Fibroblast of villous mesenchyme (primary cell): ENCODE data around the gene ZG16. TPM values are rescaled to one million over a fixed set of nuclear protein-coding genes. Genes with fewer than 3 reads are reported as not detected.
A peak's percentile ranks its signal among the peaks of the same experiment; 100 is the strongest.

Source experiments
- DNase-seq: peaks from one replicate; pipeline ENCODE4 v3.0.0-alpha.2; 2010; ENCODE audit warnings: low read depth
- H3K4me3 ChIP-seq: 2 replicates; pipeline ENCODE4 v1.5.1; 2011; ENCODE audit warnings: low read depth, mild to moderate bottlenecking, low read length
- CTCF ChIP-seq: IDR thresholded peaks from 2 replicates; pipeline ENCODE4 v1.5.1; 2012; ENCODE audit warnings: low read depth, mild to moderate bottlenecking, low read length; ENCODE audit not compliant: insufficient read depth
- total RNA-seq: library from RNA; depleted of rRNA; stranded (reverse); fragments of >200 nt; gene quantifications from 2 replicates; pipeline ENCODE4 v1.2.3, GENCODE V29; 2012

The ZG16 gene
- total RNA-seq, 1 donor: not detected

DNA sequence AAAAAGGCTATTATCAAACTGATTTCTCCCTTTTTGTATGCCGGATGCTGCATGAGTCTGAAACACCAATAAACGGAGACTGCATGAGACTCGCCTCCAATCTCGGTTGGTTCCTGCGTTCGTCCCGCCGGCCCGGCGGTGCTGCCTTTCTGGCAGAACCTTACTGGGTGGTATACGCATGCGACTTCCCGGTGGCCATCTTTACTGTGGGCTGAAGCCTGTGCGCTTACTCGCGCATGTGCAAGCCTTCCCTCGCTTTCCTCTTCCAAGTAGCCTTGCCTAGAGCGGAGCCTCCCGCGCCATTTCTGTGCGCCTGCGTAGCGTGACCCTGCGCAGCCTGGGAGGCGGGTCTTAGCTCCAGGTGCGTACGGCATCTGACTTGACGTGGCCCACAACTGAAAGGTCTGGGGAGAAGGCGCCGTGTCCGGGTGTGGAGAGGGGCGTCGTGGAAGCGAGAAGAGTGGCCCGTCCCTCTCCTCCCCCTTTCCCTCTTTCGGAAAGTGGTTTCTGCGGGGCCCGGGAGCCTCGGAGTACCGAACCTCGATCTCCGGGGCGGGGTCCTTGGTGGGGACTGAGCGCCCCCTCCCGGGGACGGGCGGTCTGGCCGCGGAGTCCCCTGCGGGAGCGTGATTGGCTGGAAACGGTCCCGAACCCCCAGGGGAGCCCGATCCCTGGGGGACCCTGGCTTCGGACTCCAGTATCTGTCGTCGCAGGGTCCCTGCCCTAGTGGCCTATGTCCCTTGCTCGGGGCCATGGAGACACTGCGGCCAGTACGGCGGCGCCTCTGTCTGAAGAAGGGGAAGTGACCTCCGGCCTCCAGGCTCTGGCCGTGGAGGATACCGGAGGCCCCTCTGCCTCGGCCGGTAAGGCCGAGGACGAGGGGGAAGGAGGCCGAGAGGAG is 38.0 kb downstream of the ZG16 start, which contains the start of gene PAGR1:
Gene PAGR1 (plus strand): TSS at position 360 of the 901 bp plus-strand sequence. CDS start 374 bp downstream, at position 734.
- H3K4me3 ChIP-seq: peak within 1 kb of the TSS; percentile 87
- DNase-seq: peak; percentile 100
- TF ChIP-seq CTCF: peak; percentile 88

DNA sequence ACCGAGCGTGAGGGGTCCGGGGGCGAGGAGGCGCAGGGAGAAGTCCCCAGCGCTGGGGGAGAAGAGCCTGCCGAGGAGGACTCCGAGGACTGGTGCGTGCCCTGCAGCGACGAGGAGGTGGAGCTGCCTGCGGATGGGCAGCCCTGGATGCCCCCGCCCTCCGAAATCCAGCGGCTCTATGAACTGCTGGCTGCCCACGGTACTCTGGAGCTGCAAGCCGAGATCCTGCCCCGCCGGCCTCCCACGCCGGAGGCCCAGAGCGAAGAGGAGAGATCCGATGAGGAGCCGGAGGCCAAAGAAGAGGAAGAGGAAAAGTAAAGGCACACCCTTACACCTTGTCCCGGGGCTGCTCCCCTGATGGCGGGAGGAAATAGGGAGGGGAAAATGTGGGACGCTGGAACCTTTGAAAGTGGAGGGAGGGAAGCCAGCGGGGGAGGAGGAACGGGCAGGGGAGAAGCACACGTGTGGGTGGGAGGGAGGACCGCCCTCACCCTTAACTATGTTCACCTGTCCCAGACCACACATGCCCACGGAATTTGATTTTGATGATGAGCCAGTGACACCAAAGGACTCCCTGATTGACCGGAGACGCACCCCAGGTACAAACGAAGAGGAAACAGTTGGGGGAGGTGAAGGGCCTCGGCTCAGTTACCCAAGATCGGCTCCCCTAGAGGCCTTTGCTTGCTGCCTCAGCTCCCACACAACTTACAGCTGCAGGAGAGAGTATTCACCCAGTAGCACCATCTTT is 38.8 kb downstream of the ZG16 start:
- TF ChIP-seq CTCF: peak; percentile 18
- H3K4me3 ChIP-seq: peak overlapping the region; percentile 87
- peak; percentile 55 for DNase-seq

DNA sequence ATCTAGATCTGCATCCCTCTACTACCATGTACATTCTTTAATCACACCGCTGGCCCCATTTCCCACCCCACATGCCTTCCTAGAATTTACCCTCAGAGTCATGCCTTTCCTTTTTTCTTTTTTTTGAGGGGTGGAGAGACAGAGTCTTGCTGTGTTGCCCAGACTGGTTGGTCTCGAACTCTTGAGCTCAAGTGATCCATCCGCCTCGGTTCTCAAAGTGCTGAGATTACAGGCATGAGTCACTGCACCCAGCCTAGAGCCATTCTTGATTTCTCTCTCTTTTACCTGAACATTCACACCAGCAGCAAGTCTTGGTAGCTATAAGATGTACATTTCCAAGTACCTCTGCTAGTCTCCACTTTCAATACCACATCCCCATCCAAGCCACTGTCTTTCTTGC is 40.0 kb downstream of the ZG16 start:
- no peak for DNase-seq
- no peak overlapping the region for H3K4me3 ChIP-seq
- no peak for TF ChIP-seq CTCF

DNA sequence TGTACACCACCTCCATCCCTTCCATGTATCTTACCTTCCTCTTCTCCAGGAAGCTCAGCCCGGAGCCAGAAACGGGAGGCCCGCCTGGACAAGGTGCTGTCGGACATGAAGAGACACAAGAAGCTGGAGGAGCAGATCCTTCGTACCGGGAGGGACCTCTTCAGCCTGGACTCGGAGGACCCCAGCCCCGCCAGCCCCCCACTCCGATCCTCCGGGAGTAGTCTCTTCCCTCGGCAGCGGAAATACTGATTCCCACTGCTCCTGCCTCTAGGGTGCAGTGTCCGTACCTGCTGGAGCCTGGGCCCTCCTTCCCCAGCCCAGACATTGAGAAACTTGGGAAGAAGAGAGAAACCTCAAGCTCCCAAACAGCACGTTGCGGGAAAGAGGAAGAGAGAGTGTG is 41.5 kb downstream of the ZG16 start:
- H3K4me3 ChIP-seq: peak overlapping the region; percentile 3
- DNase-seq: no peak
- no peak for TF ChIP-seq CTCF

GRCh38 chr16:29820271-29820701 is 42.2 kb downstream of the ZG16 start, which contains the start of gene MVP:
TSS of gene MVP (plus strand) at chr16:29820462. CDS start at chr16:29830550, 10,088 bp downstream.
- TF ChIP-seq CTCF: no peak
- peak; percentile 69 for DNase-seq
- peak within 1 kb of the TSS; percentile 87 for H3K4me3 ChIP-seq

DNA sequence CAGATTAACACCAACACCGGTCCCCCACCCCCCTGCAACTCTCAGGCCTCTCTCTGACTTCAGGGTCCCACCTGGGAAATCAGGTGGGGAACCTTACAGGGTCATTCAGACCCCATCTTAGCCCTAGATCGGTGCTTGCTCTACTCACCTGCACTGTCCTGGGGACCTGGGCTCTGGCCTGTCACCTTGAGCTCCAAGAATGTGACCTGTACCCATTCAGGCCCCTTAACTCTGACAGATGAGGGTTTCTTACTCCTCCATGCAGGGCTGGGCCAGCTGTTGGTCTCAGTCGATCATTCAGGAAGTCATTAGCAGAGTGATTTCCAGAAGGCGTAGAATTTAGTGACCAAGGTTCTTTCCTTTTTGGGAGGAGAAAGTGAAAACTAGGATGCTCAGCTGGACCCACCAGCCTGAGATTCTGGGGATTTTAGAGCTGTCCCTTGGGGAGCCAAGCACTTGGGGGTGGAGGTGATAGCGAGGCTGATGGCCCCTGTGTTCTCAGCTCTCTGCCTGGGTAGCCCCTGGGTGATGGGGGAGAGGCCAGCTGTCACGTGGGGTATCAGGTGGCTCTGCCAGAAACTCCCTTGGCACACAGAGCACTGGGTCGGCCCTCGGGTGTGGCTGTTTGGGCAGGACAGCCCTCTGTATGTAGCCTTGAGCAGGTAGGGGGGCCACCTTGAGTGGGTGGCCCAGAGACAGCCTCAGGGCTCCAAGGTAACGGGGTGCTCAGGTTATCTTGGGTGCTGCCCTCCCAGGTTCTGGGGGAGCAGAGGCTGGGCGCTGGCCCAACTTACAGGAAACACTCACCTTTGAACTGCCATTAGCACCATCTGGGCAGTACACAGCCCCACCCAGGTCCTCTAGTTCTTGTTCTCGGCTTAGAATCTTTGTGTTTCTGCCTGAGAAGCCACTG is 42.9 kb downstream of the ZG16 start:
- DNase-seq: no peak
- H3K4me3 ChIP-seq: peak overlapping the region; percentile 87
- no peak for TF ChIP-seq CTCF
